ENCODE measurements around the gene CEP112. TPM values are rescaled to one million over a fixed set of nuclear protein-coding genes. Genes with fewer than 3 reads are reported as not detected.

Gene CEP112
- total and polyA plus RNA-seq, 2 experiments from 2014 or later, result 4.0 to 4.3 TPM

- TF ChIP-seq, protein P1, sequence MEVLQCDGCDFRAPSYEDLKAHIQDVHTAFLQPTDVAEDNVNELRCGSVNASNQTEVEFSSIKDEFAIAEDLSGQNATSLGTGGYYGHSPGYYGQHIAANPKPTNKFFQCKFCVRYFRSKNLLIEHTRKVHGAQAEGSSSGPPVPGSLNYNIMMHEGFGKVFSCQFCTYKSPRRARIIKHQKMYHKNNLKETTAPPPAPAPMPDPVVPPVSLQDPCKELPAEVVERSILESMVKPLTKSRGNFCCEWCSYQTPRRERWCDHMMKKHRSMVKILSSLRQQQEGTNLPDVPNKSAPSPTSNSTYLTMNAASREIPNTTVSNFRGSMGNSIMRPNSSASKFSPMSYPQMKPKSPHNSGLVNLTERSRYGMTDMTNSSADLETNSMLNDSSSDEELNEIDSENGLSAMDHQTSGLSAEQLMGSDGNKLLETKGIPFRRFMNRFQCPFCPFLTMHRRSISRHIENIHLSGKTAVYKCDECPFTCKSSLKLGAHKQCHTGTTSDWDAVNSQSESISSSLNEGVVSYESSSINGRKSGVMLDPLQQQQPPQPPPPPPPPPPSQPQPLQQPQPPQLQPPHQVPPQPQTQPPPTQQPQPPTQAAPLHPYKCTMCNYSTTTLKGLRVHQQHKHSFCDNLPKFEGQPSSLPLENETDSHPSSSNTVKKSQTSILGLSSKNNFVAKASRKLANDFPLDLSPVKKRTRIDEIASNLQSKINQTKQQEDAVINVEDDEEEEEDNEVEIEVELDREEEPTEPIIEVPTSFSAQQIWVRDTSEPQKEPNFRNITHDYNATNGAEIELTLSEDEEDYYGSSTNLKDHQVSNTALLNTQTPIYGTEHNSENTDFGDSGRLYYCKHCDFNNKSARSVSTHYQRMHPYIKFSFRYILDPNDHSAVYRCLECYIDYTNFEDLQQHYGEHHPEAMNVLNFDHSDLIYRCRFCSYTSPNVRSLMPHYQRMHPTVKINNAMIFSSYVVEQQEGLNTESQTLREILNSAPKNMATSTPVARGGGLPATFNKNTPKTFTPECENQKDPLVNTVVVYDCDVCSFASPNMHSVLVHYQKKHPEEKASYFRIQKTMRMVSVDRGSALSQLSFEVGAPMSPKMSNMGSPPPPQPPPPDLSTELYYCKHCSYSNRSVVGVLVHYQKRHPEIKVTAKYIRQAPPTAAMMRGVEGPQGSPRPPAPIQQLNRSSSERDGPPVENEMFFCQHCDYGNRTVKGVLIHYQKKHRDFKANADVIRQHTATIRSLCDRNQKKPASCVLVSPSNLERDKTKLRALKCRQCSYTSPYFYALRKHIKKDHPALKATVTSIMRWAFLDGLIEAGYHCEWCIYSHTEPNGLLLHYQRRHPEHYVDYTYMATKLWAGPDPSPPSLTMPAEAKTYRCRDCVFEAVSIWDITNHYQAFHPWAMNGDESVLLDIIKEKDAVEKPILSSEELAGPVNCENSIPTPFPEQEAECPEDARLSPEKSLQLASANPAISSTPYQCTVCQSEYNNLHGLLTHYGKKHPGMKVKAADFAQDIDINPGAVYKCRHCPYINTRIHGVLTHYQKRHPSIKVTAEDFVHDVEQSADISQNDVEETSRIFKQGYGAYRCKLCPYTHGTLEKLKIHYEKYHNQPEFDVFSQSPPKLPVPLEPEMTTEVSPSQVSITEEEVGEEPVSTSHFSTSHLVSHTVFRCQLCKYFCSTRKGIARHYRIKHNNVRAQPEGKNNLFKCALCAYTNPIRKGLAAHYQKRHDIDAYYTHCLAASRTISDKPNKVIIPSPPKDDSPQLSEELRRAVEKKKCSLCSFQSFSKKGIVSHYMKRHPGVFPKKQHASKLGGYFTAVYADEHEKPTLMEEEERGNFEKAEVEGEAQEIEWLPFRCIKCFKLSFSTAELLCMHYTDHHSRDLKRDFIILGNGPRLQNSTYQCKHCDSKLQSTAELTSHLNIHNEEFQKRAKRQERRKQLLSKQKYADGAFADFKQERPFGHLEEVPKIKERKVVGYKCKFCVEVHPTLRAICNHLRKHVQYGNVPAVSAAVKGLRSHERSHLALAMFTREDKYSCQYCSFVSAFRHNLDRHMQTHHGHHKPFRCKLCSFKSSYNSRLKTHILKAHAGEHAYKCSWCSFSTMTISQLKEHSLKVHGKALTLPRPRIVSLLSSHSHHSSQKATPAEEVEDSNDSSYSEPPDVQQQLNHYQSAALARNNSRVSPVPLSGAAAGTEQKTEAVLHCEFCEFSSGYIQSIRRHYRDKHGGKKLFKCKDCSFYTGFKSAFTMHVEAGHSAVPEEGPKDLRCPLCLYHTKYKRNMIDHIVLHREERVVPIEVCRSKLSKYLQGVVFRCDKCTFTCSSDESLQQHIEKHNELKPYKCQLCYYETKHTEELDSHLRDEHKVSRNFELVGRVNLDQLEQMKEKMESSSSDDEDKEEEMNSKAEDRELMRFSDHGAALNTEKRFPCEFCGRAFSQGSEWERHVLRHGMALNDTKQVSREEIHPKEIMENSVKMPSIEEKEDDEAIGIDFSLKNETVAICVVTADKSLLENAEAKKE (CRISPR knock-in tag; IDR thresholded peaks at IDR 0.05), result no peak
- TF ChIP-seq ETS1 (IDR thresholded peaks at IDR 0.05), result no peak
Measured at GRCh38 chr17:65977041-65977440, 214.9 kb downstream of the CEP112 start (continued).

GRCh38 chr17:65975878-65976277 lies 216.1 kb downstream of the CEP112 start:
- Mint-ChIP-seq H3K27me3 (ENCODE audit: insufficient read depth, low read depth, poor library complexity) (peaks cover 3% of the 10 kb centered on the region), H3K27ac (no peak overlapping the region; the same call in 1 of the 2 replicates), H3K9me3 (peaks cover 10% of the 10 kb centered on the region; the same call in 2 of the 3 replicates), H3K4me3 (no peak overlapping the region), H3K4me1 (peaks cover 5% of the 10 kb centered on the region; the same call in 2 of the 3 replicates), H3K36me3 (ENCODE audit: low read depth) (no peaks in the 10 kb centered on the region)
- TF ChIP-seq REST (IDR thresholded peaks at IDR 0.05; ENCODE audit: unreplicated experiment) (no peak), STAT1 (IDR thresholded peaks at IDR 0.05; ENCODE audit: unreplicated experiment) (no peak), ZNF114 (CRISPR knock-in tag; IDR thresholded peaks at IDR 0.05) (no peak), ETS1 (IDR thresholded peaks at IDR 0.05) (no peak), CTCF (conservative IDR thresholded peaks at IDR 0.05; ENCODE audit: low read depth in 2 of 2) (no peak), POLR2AphosphoS5 (IDR thresholded peaks at IDR 0.05; ENCODE audit: low read depth) (no peak), EZH2phosphoT487 (IDR thresholded peaks at IDR 0.05; ENCODE audit: unreplicated experiment) (no peak), NANOG (IDR thresholded peaks at IDR 0.05; ENCODE audit: borderline replicate concordance) (no peak)
- peaks cover 2% of the 10 kb centered on the region for H3K9me2 ChIP-seq (ENCODE audit: insufficient read depth)
- peaks cover 10% of the 10 kb centered on the region for H3F3A ChIP-seq (replicated peaks; ENCODE audit: low read depth)
- H3K79me2 ChIP-seq (replicated peaks; ENCODE audit: insufficient read depth), result no peaks in the 10 kb centered on the region
- no peaks in the 10 kb centered on the region for H4K20me1 ChIP-seq (replicated peaks; ENCODE audit: insufficient read depth)
- H3K27ac ChIP-seq (ENCODE audit: low read depth), result no peak overlapping the region
- no peak overlapping the region for H3K4me2 ChIP-seq
- H2AFZ ChIP-seq, result no peak overlapping the region
- no peak overlapping the region for H3K4me3 ChIP-seq
- no peaks in the 10 kb centered on the region for H3K27me3 ChIP-seq (ENCODE audit: insufficient read depth)
- DNase-seq (ENCODE audit: low spot score), result no peak
- H3K36me3 ChIP-seq (ENCODE audit: insufficient read depth), result no peaks in the 10 kb centered on the region
- ATAC-seq, result peak; percentile 75
- H3K4me1 ChIP-seq (ENCODE audit: insufficient read depth), result no peaks in the 10 kb centered on the region
